Stimulated activated CD4-positive, alpha-beta T cell treated with anti-CD3 and anti-CD28 coated beads, Interleukin-12 subunit alpha, Interleukin-12 subunit beta, amount 100 ng/mL, for 24 hours (primary cell): ENCODE results near the gene BUB1B.

Experiments used
- DNase-seq, 2 experiments: peaks; one replicate each; pipeline ENCODE4 v3.0.0-alpha.2; 2020; ENCODE audit warnings: low read depth in 2 of 2

Gene BUB1B

DNA sequence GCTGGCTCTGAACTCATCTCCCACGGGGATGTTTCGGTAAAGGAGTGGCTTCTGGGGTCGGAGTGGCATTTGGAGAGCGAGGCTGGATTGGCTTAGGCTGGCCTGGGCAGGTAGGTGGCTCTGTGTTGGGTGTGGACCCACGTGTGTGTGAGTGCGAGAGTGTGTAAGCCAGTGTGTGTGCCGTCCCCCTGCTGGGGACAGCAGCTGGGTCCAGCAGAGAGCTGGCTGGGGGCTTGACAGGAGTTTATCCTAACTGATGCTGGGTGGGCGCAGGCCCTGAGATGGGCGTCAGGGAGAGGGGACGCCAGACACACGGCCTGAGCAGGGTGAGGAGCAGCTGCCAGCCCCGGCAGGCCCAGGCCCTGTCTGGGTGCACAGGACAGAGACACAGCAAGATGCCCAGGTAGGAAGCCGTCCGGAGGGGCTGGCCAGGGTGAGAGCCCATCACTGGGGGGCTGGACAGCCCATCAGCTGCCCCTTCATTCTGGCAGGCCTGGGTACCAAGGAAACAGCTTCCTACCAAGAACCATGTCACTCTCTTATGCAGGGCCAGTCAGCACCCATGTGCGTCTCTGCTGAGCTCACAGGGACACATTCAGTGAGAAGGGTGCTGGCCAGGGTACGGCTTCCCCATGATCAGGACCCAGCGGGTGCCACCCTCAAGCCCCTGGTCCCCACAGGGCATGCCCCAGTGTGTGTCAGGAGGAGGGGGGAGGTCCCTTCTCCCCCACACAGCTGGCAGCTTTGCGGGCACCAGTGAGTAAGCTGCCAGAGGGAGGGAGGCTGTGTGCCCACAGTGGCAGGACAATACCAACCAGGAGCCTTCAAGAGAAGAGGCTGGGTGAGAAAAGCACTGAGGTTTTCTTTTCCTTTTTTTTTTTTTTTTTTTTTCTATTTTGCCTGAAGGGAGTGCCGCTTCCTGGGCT lies 79.1 kb downstream of the BUB1B start:
- no peak for DNase-seq

GRCh38 chr15:40240619-40241221 lies 79.9 kb downstream of the BUB1B start:
- no peak for DNase-seq

GRCh38 chr15:40241269-40242212 lies 80.7 kb downstream of the BUB1B start:
- DNase-seq, result no peak

DNA sequence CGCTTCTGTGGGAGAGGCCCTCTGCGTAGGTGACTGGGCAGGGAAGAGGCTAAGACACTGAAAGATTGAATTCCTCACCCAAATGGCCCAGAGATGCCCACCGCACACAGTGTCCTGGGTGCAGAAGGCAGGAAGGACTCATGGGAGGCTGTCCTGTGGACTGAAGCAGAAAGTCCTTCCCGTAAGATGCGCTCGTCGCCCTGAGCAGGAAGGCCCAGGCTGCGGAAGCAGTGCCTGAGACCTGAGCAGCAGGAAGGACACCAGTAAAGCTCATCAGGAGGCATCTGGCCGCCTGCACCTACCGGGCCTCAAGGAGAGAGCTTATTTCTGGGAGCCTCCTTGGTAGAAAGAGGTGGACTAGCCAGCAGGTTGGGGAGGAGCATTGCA lies 81.3 kb downstream of the BUB1B start:
- no peak for DNase-seq

GRCh38 chr15:40242601-40243000 lies 81.7 kb downstream of the BUB1B start:
- no peak for DNase-seq

GRCh38 chr15:40243126-40243810 lies 82.4 kb downstream of the BUB1B start:
- DNase-seq, result no peak

DNA sequence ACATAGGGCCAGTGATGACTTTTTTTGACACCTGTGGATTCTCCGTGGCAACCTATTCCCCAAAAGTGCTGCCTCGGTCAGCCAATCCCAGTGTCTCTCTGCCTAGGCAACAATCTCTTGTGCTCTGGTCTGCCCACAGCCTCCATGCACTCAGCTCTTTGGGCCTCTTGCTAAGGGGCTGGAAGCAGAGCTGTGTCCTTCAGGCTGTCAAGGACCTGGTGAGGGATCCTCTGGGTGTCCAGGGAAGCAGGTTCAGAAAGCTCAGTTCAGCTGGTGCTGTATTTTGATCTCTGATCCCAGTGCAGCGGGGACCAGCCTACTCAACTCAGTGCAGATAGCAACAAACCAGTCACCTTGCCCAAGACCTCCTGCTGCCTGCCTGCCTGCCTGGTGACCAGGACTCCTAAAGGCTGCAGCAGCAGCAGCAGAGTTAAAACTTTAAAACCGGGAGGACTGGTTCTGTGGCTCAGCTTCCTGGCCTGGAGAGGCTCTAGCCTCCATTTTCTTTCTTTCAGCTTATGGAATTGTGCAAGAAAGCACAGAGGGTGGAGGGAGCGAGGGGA lies 84.2 kb downstream of the BUB1B start:
- no peak for DNase-seq

- DNase-seq, result no peak
Observed at GRCh38 chr15:40245666-40246450, 85.0 kb downstream of the BUB1B start.

DNA sequence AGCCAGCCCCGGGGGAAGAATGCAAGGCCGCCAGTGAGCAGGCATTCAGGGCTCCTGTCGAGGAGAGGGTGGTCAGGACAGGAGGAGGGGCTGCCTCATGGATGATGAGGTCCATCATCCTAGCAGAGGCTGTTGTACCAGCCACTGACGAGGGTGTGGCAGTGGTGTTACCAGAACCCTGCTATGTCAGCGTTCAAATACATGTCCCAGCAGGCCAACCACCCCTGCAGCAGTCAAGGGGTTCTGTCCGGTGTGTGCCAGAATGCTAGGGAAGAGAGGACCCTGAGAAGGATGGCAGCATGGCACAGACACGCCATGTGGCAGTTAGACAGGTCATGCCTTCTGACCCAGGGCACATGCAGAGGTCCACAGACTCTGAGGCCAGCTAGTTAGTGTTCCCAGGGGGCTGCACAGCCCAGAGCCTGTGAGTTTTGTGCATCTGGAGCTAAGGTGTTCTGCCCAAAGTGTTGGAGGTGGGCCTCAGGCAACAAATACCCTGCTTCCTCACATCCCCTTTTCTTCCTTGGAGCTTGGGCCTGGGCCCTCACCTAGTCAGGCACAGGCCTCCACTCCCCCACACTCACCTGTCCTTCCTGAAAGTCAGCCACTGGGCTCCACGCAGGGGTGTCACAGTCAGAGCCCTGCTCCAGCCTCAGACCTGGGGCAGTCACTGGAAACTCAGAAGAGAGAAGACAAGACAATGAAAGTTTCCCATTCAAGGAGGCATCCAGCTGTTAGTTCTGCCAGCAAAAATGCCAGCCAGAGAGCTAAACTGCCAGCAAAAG lies 85.8 kb downstream of the BUB1B start:
- DNase-seq, result no peak

DNA sequence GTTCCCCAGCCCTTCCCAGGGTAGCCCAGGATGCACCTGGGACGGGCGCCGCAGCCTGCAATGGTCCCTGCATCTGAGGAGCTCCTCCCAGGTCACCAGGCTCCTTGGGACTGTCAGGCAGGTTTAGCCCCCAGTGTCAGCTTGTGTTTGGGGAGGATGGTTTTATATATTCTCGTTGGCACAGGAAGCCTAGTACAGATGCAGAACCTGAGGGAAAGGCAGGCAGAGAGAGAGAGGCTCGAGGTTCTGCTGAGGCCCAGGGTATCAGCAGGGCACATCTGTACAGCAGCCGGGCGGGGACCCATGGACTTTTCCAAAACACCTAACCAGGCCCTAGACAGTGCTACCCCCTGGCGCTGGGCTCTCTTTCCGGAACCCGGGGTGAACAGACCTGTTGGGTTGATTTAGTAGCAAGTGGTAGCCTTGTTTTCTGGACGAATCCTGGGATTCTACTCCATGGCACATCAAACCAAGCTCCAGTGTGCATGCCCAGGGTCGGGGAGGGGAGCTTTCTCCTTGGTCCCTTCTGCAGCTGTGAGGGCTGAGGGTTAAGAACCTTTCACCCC lies 86.6 kb downstream of the BUB1B start:
- DNase-seq, result no peak

DNA sequence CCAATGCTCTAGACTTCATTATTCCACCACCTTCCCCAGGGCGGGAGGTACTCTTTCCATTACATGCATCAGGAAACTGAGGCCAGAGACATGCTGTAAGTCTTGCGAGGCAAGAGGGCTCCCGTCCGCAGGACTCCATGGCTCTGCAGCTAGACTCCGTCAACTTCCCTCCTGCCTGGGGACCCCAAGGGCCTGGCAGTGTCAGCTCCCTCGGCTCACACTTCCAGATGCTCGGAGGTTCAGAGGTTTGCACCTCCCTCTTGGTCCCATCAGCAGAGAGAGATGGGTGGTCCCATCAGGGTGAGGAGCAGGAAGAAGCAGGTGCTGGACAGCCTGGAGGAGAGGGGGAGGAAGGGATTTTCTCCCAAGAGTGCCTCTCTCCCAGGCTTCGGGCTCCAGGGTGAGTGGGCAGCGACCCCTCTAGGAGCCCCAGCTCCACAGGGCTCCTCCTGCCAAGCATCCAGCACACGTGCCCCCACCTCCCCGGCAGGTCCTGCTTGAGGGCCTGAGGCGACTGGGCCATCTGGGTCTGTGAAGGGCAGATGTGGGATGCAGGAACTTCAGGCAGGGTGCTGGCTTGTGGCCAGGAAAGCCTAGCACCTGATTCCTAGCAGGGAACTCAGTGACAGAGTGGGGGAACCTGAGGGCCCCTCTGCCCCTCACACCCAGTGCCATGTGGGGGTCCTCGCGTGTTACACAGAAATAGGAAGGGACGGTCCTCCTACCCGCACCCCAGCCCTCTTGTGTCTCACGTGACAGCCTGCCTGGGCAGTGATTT lies 87.3 kb downstream of the BUB1B start:
- no peak for DNase-seq

- DNase-seq, result no peak
Observed at GRCh38 chr15:40249477-40250303, 88.8 kb downstream of the BUB1B start.

- DNase-seq, result no peak
Observed at GRCh38 chr15:40250304-40250656, 89.4 kb downstream of the BUB1B start.

DNA sequence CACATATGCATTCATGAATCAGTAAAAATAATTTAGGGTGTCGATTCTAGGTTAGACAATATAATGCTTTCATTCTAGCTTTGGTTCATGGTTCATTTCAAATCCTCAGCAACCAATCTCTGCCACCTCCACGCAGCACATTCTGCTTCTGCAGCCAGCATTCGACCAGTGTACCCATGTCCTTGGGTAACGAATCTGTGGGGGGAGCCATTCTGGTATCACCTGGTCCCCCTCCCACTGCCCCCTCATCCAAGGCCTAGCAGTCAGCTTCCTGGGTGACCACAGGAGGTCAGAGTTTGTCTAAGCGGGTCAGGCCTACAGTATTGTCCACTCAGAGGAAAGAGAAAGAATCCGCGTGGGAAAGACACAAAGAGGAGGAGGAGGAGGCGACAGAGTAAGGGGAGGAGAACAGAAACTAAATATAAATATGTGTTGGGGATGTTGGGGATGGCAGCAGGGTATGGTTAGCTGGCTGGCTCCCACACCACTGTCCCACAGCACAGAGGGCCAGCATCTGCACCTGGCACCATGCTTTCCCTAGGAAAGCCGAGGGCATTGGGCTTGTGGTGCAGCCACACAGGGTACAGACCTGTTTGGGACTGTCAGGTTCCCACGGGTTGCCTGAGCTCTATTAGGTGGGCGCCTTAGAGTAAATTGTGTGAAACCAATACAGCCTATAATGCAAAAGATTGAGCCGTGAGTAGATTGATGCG lies 90.1 kb downstream of the BUB1B start:
- DNase-seq, result no peak

DNA sequence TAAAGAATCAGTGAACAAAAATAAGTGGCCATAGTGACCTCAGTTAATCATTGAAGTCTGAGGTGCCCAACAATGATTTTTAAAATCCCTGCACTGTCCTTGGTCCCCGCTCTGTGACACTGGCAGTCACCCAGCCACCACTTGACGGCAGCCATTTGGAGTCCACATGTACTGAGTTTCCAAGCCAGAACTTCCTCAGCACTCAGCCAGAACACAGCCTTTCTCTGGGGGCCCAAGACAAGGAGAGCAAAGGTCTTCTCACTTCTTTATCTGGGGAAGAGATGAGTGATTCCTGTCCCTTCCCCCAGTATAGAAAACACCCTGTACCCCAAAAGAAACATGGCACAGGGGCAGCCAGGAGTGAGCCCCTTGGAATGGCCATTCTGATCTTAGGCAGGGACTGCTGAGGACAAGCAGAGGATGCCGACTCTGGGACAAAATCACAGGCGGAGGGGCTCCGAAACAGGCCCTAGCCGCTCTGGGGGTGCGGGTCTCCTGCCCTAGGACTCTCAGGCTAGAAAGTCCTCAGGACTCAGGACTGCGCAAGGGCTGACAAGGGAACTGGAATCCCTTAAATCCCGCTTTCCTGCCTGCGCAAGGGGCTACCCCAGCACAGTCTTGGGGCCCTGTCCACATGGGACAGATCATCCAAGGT lies 90.7 kb downstream of the BUB1B start:
- no peak for DNase-seq

- DNase-seq, result no peak
Observed at GRCh38 chr15:40252141-40252437, 91.2 kb downstream of the BUB1B start.
